ENCODE data around the gene RBM33.

DNA sequence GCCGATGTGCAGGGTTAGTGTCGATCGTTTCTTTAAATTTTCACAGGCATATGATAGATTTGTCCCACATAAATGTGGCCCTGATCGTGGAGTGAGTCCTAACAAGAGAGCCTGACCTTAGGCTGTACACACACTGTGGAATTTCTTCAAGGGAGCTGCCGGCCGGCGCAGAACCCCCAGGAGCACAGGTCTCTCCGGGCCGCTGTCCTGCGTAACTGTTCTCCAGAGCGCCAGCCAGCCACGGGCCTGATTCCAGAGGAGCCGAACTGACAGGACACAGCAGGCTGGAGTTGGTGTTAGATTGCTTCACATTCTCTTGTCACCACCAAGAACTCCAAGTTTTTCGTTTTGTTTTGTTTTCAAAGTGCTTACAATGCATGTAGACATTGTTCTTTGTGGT is 130.5 kb downstream of the RBM33 start:
- TF ChIP-seq, protein P1, sequence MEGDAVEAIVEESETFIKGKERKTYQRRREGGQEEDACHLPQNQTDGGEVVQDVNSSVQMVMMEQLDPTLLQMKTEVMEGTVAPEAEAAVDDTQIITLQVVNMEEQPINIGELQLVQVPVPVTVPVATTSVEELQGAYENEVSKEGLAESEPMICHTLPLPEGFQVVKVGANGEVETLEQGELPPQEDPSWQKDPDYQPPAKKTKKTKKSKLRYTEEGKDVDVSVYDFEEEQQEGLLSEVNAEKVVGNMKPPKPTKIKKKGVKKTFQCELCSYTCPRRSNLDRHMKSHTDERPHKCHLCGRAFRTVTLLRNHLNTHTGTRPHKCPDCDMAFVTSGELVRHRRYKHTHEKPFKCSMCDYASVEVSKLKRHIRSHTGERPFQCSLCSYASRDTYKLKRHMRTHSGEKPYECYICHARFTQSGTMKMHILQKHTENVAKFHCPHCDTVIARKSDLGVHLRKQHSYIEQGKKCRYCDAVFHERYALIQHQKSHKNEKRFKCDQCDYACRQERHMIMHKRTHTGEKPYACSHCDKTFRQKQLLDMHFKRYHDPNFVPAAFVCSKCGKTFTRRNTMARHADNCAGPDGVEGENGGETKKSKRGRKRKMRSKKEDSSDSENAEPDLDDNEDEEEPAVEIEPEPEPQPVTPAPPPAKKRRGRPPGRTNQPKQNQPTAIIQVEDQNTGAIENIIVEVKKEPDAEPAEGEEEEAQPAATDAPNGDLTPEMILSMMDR (conservative IDR thresholded peaks at IDR 0.05; ENCODE audit: low read depth, low read length) = no peak
- TF ChIP-seq ELK1 (IDR thresholded peaks at IDR 0.05; ENCODE audit: borderline replicate concordance, low read depth, low read length) (no peak), USF2 (IDR thresholded peaks at IDR 0.05; ENCODE audit: low read depth, low read length) (no peak), POLR2A (IDR thresholded peaks at IDR 0.05; ENCODE audit: low read depth, low read length) (no peak), CEBPB (IDR thresholded peaks at IDR 0.05; ENCODE audit: low read depth, low read length) (no peak), FOS (IDR thresholded peaks at IDR 0.05; ENCODE audit: low read depth, low read length) (no peak), SMC3 (IDR thresholded peaks at IDR 0.05; ENCODE audit: low read depth, low read length) (no peak)
